ENCODE measurements around the gene GADD45A. TPM values are rescaled to one million over a fixed set of nuclear protein-coding genes. Genes with fewer than 3 reads are reported as not detected.
"Not testable (repeated sequence)": the region's sequence is repeated elsewhere in the genome, so short reads cannot be mapped to it uniquely, and the experiment has no call there.

GADD45A gene
- total RNA-seq, 1 experiment from 2014 or later: 35.4 TPM

DNA sequence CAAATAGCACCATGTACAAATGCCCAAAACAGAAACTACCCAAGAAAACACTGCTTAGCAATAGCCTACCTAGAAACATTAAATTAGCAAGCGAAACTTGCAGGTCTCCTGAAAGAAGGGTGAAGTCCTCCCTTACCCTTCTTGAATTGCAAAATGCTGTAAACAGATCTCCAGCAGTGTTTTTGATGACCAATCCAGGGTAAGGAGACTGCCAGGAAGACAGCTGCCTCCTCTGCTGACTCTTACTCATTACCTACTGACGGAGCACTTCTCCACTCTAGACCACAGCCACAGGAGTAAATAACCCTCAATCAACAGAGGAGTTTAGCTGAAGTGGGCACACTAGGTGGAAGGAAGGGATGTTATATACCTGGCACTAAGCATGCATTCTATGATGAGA is 32.2 kb upstream of the GADD45A start:
- no TSS peak for BruUV-seq (replicated peaks)
- Mint-ChIP-seq H3K4me3 (ENCODE audit: low read depth, unreplicated experiment) (no peak overlapping the region), H3K4me1 (ENCODE audit: low read depth, unreplicated experiment) (no peaks in the 10 kb centered on the region), H3K27ac (ENCODE audit: unreplicated experiment) (no peak overlapping the region), H3K36me3 (ENCODE audit: insufficient read depth, unreplicated experiment) (no peaks in the 10 kb centered on the region), H3K27me3 (ENCODE audit: unreplicated experiment) (no peaks in the 10 kb centered on the region), H3K9me3 (ENCODE audit: low read depth, unreplicated experiment) (no peaks in the 10 kb centered on the region)
- intact Hi-C loops (cut with micrococcal nuclease; ENCODE audit: unreplicated experiment): no loop called here
- DNase-seq: no peak
- TF ChIP-seq, protein P1, sequence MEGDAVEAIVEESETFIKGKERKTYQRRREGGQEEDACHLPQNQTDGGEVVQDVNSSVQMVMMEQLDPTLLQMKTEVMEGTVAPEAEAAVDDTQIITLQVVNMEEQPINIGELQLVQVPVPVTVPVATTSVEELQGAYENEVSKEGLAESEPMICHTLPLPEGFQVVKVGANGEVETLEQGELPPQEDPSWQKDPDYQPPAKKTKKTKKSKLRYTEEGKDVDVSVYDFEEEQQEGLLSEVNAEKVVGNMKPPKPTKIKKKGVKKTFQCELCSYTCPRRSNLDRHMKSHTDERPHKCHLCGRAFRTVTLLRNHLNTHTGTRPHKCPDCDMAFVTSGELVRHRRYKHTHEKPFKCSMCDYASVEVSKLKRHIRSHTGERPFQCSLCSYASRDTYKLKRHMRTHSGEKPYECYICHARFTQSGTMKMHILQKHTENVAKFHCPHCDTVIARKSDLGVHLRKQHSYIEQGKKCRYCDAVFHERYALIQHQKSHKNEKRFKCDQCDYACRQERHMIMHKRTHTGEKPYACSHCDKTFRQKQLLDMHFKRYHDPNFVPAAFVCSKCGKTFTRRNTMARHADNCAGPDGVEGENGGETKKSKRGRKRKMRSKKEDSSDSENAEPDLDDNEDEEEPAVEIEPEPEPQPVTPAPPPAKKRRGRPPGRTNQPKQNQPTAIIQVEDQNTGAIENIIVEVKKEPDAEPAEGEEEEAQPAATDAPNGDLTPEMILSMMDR (IDR thresholded peaks at IDR 0.05; ENCODE audit: unreplicated experiment): no peak
- CTCF ChIA-PET: no interaction called here

DNA sequence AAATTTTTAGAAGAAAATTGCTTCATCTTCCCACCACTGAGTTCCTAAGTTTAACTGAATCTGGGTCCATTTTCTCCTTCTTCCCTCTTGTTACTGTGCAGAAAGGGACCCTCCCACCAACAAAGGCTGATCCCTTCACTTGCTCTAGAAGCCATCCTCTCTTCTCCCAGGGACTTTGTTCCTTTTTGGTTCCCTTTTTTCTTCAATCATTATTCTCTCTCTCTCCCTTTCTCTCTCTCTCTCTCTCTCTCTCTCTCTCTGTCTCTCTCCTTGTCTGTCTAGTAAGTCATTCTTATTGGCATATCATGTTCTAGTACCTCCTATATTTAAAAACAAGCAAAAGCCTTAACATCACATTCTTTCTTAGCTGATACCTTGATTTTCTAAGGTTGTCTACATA is 31.7 kb upstream of the GADD45A start:
- Mint-ChIP-seq H3K27ac (ENCODE audit: unreplicated experiment) (no peak overlapping the region), H3K36me3 (ENCODE audit: insufficient read depth, unreplicated experiment) (no peaks in the 10 kb centered on the region), H3K27me3 (ENCODE audit: unreplicated experiment) (no peaks in the 10 kb centered on the region), H3K4me3 (ENCODE audit: low read depth, unreplicated experiment) (no peak overlapping the region), H3K4me1 (ENCODE audit: low read depth, unreplicated experiment) (no peaks in the 10 kb centered on the region), H3K9me3 (ENCODE audit: low read depth, unreplicated experiment) (no peaks in the 10 kb centered on the region)
- DNase-seq: no peak
- intact Hi-C loops (cut with micrococcal nuclease; ENCODE audit: unreplicated experiment): no loop called here
- TF ChIP-seq, protein P1 (IDR thresholded peaks at IDR 0.05; ENCODE audit: unreplicated experiment): no peak
- CTCF ChIA-PET: no interaction called here
- no TSS peak for BruUV-seq (replicated peaks)

DNA sequence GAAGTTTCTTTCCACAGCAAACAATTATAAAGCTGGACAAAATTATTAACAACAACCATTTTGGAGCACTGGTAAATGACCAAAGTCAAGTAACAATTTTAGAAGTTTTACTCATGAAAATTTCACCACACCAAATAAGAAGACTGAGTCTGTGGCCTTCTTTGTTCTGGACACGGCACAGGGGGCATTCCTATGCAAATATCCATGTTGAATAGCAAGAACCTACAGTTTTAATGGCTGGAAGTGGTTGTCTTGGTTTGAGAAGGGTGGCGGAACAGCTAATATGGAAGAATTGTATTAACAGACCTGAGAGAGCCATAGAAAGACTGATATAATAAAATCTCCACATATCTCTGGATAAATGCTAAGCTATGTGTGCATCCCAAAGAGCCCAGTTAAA is 29.4 kb upstream of the GADD45A start:
- H3K4me1 Mint-ChIP-seq (ENCODE audit: low read depth, unreplicated experiment): no peaks in the 10 kb centered on the region
- CTCF ChIA-PET: no interaction called here
- intact Hi-C loops (cut with micrococcal nuclease; ENCODE audit: unreplicated experiment): no loop called here
- no TSS peak for BruUV-seq (replicated peaks)
- H3K27me3 Mint-ChIP-seq (ENCODE audit: unreplicated experiment): no peaks in the 10 kb centered on the region
- TF ChIP-seq, protein P1 (IDR thresholded peaks at IDR 0.05; ENCODE audit: unreplicated experiment): no peak
- H3K9me3 Mint-ChIP-seq (ENCODE audit: low read depth, unreplicated experiment): no peaks in the 10 kb centered on the region
- H3K4me3 Mint-ChIP-seq (ENCODE audit: low read depth, unreplicated experiment): no peak overlapping the region
- DNase-seq: no peak
- no peak overlapping the region for H3K27ac Mint-ChIP-seq (ENCODE audit: unreplicated experiment)
- no peaks in the 10 kb centered on the region for H3K36me3 Mint-ChIP-seq (ENCODE audit: insufficient read depth, unreplicated experiment)

DNA sequence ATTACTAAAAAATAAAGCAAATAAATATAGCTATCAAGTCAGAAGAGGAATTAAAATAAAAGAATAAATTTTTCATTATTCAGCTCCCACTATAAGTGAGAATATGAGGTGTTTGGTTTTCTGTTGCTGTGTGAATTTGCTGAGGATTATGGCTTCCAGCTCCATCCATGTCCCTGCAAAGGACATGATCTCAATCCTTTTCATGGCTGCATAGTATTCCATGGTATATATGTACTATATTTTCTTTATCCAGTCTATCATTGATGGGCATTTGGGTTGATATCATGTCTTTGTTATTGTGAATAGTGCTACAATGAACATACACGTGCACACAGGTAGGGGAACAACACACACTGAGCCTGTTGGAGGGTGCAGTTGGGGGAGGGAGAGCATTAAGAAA is 27.8 kb upstream of the GADD45A start:
- CTCF ChIA-PET; DNase-seq; H3K27me3 Mint-ChIP-seq (ENCODE audit: unreplicated experiment); H3K36me3 Mint-ChIP-seq (ENCODE audit: insufficient read depth, unreplicated experiment); H3K4me3 Mint-ChIP-seq (ENCODE audit: low read depth, unreplicated experiment); BruUV-seq (replicated peaks); H3K27ac Mint-ChIP-seq (ENCODE audit: unreplicated experiment); H3K9me3 Mint-ChIP-seq (ENCODE audit: low read depth, unreplicated experiment); H3K4me1 Mint-ChIP-seq (ENCODE audit: low read depth, unreplicated experiment); intact Hi-C loops (cut with micrococcal nuclease; ENCODE audit: unreplicated experiment): not testable (repeated sequence)

DNA sequence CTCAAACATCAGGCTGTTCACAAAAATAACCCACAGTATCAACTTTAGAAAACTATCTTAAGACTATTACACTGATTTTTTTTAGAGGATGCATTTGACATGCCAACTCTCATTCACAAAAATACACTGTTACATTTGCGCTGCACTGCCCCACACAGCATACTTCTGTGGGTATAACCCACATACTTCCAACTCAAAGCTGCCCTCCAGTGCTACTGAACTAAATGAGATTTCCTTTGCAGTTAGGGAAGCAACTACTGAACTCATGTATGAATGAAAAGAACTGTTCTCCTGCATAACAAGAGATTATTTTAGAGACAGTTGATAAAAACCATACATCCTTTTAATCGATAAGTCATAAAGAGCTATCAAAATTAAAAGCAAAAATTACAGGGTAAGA is 25.8 kb upstream of the GADD45A start:
- Mint-ChIP-seq H3K4me1 (ENCODE audit: low read depth, unreplicated experiment) (no peaks in the 10 kb centered on the region), H3K9me3 (ENCODE audit: low read depth, unreplicated experiment) (no peaks in the 10 kb centered on the region), H3K4me3 (ENCODE audit: low read depth, unreplicated experiment) (no peak overlapping the region), H3K27me3 (ENCODE audit: unreplicated experiment) (no peaks in the 10 kb centered on the region), H3K27ac (ENCODE audit: unreplicated experiment) (no peak overlapping the region), H3K36me3 (ENCODE audit: insufficient read depth, unreplicated experiment) (no peaks in the 10 kb centered on the region)
- TF ChIP-seq, protein P1 (IDR thresholded peaks at IDR 0.05; ENCODE audit: unreplicated experiment): no peak
- no peak for DNase-seq
- intact Hi-C loops (cut with micrococcal nuclease; ENCODE audit: unreplicated experiment): no loop called here
- no TSS peak for BruUV-seq (replicated peaks)
- CTCF ChIA-PET: no interaction called here

Data from Calu3 (cell line).